ENCODE data around the gene TAP1.

TAP1 gene

GRCh38 chr6:32796848-32797776 lies 56.4 kb downstream of the TAP1 start:
- DNase-seq: no peak
